SK-MEL-5 (cell line): ENCODE measurements around the gene HEATR5B. TPM values are rescaled to one million over a fixed set of nuclear protein-coding genes. Genes with fewer than 3 reads are reported as not detected.

Experiments
- DNase-seq: peaks from one replicate; pipeline ENCODE4 v3.0.0-alpha.2; 2016; ENCODE audit warnings: low read depth, low spot score
- in situ Hi-C: cut with HindIII; loops from 2 replicates; pipeline ENCODE4 v1.10.0; 2016; ENCODE audit warnings: low sequenced_read_pairs, high pct_unique_total_duplicates, low pct_unique_long_range_greater_than_20kb
- polyA plus RNA-seq, 2 experiments: library from polyadenylated mRNA; depleted of rRNA; stranded (reverse); fragments of >200 nt; gene quantifications; 2 replicates each; pipeline ENCODE4 v1.2.3, GENCODE V29; 2015
- total RNA-seq: library from RNA; depleted of rRNA; stranded (reverse); fragments of >200 nt; shearing (Covaris generic); gene quantifications from 2 replicates; pipeline ENCODE4 v1.2.3, GENCODE V29; 2014; rRNA removed

The HEATR5B gene
- total RNA-seq: 30.7 and 34.9 TPM in 2 replicates
- 15.4 and 23.7 TPM in 2 replicates for polyA plus RNA-seq (2015; cell fraction: cytosol; rRNA removed)
- 98.7 and 105 TPM in 2 replicates for polyA plus RNA-seq (2015; cell fraction: nucleus; rRNA removed)

DNA sequence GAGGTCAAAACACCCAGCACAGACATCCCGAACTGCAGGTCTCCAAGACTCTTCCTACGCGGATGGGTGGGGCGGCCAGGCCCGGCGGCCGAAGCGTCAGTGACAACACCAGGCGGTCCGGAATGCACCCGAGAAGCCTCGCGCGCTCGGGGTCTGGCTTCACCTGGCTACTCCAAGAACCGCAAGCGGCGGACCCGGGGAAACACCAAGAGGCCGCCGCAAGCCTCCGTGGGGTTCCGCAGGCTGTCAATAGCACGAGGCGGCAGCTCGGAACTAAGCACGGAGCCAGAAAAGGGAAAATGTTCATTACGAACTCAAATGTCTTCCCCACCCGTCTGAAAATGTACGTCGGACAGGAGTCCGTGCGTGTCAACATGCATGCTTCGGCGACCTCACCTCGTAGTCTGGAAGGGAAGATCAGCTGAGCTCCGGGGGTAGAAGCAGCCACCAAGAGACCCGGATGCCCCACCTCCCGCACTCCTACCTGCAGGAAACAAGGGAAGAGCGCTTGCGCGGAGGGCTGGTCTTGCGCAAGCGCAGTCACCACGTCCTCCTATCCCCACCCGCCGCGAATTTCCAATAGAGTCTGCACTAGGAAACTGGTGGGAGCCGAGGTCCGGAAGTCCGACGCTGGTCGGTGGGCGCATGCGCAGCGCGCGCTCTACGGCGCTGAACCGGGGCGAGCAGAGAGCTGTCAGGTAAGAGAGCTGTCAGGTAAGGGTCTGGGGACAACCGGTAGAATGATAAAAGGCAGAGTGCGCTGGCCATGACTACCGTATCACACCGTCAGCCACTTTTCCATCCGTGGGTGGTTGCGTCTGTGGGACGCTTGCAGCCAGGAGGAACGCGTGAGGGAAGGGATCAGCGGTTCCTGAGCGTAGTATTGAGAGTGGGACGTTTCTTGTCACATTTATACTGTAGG, at the start of gene HEATR5B, which contains the start of gene GPATCH11:
HEATR5B (minus strand) TSS at position 500 of the 922 bp plus-strand sequence. CDS start 958 bp downstream, outside the sequence.
GPATCH11 (plus strand) TSS at position 646 of the 922 bp plus-strand sequence. CDS start 3,864 bp downstream, outside the sequence.
- peak; percentile 98 for DNase-seq
- in situ Hi-C loops: no loop called here

DNA sequence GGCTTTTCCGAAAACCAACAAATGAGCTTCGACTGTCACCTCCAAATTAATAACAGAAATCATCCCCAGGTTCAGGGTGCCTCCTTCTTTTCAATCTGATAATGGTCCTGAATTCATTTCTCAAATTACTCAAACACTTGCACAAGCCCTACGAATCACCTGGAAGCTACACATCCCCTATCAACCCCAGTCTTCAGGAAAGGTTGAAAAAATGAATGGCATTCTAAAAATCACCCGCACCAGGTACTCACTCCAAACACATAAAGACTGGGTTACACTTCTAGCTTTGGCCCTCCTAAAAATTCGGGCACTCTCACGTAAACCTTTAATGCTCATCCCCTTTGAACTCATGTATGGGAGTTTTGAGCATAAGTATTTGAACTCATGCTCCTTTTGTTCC, 48.7 kb upstream of the HEATR5B start:
- no peak for DNase-seq
- in situ Hi-C loops: no loop called here

DNA sequence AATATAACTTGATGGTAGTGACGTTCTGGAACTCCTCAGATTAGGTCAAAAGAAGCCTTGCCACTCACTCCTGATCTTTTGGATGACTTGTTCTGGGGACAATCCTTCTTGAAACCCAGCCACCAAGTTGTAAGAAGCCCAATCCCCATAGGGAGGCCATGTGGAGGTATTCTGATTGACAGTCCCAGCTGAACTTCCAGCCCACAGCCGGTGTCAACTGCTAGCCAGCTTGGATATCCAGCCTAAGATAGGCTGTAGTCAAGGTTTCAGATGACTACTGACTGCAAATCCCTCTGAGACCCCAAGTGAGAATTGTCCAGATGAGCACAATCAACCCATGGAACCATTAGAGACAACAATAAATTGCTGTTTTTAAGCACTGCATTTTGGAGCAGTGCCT, 41.2 kb upstream of the HEATR5B start:
- no peak for DNase-seq
- in situ Hi-C loops: no loop called here

DNA sequence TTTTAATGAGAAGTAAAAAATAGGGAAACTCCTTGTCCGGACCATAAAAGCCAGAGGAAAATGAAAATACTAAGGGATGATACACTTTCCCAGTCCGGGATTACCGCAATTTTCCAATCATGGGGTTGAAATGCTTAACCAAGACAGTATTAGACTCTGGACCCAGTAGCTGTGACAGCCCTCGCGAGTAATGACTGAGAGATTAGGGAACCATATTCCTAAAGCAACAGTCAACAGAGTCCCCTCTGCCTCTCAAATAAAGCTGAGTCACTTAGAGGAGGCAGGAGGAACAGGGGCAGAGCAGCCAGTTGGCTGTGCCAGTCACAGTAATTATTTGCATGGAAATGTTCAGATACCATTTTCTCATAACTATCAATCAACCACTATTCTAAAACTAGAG, 35.0 kb upstream of the HEATR5B start:
- in situ Hi-C loops: no loop called here

DNA sequence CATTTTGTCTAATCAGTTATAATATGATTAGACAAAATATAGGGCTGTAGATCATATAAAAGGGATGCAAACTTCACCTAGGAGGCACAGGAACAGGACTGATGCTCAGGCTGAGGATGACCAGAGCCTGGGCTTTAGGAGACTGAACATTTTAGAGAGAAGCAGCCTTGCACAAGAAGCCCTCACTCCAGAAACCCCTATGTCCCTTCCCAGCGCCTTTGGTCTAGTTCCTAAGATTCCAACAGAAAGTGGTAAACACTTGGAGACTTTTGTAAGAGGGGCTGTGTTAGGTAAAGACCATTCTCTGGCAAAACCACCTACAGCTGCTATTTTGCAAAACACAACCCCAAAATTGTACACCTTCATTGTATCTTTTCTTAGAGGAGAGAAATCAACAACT, 33.4 kb upstream of the HEATR5B start:
- in situ Hi-C loops: no loop called here
- no peak for DNase-seq

More for the DNA sequence above, 35.0 kb upstream of the HEATR5B start:
- no peak for DNase-seq

DNA sequence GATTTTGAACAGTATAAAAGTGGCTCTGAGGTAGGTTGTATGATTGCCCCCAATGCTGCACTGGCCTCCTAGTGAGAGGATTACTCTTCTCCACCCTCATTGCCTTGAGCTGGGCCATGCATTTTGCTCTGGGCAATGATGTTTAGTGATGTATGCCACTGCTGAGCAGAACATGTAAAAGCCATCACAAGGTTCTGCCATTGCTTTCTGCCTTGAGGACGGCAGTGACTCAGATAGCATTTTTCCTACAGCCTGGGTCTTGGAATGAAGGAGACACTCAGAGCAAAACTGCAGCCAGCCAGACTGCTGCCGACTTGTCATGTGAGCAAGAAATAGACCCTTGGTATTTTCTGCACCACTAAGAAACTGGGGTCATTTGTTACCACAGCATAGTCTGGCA, 27.8 kb upstream of the HEATR5B start:
- DNase-seq: no peak
- in situ Hi-C loops: no loop called here

DNA sequence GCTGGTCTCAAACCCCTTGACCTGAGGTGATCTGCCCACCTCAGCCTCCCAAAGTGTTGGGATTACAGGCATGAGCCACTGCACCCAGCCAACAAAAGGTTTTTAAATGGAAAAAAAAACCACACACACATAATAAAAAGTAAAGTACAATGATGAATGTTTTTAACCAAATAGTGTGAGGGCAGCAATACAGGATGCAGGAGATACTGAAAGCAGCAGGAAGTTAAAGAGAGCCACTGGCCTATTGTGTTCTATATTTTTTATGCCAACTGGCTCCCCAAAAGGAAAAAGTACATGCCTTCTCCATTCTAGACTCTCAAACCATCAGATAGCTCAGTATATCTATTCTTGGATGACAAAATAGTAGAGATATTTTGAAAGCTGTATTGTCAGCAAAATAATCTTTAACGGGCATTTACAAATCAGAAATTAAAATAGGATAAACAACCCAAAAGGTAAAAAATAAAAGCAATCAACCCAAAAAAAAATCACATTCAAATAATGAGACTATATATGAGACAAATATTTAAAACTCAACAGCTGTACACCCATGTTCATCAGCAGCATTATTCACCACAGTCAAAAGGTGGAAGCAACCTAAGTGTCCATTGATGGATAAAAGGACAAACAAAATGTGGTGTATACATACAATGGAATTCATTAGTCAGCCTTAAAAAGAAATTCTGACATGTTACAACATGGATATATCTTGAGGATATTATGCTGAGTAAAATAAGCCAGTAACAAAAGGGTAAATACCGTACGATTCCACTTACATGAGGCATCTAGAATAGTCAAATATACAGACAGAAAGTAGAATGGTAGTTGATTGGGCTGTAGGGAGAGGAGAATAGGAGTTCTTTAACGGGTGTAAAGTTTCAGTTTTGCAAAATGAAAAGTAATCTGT, 26.4 kb upstream of the HEATR5B start:
- in situ Hi-C loops: no loop called here
- DNase-seq: no peak

DNA sequence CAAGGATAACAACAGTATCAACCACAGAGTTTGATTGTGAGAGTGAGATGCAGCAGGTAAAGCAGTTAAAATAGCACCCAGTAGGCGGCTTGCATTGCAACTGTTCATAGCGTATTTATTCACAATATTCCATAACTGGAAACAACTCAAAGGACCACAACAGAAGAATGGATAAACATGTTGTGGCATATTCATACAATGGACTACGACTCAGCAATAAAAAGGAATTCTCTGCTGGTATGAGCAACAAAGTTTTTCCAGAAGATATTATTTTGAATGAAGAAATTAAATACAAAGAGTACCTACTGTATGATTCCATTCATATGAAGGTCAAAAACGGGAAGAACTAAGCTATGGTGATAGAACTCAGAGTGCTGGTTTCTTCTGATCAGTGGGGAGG, 25.4 kb upstream of the HEATR5B start:
- in situ Hi-C loops: no loop called here
- DNase-seq: no peak

DNA sequence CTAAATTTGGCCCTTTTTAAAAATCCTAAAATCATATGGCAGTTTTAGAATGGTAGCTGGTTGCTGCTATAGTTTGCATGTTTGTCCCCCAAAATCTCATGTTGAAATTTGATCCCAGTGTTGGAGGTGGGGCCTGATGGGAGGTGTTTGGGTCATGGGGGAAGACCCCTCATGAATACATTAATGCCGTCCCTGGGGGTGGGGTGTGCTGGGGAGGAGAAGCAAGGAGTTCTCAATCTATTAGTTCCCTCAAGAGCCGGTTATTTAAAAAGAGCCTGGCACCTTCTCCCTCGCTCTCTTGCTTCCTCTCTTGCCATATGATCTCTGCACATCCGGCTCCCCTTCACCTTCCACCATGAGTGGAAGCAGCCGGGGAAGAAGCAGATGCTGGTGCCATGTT, 21.0 kb upstream of the HEATR5B start:
- in situ Hi-C loops: no loop called here
- no peak for DNase-seq

DNA sequence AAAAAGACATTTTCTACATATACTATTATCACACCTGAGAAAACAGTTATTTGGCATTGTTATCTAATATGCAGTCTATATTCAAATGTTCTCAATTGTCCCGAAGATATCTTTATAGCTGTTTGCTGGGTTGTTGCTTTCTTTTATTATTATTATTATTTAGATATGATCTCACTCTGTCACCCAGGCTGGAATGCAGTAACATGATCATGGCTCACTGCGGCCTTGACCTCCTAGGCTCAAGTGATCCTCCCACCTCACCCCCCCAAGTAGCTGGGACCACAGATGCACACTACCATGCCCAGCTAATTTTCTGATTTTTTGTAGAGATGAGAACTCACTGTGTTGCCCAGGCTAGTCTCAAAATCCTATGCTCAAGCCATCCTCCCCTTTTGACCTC, 20.0 kb upstream of the HEATR5B start:
- DNase-seq: no peak
- in situ Hi-C loops: no loop called here

DNA sequence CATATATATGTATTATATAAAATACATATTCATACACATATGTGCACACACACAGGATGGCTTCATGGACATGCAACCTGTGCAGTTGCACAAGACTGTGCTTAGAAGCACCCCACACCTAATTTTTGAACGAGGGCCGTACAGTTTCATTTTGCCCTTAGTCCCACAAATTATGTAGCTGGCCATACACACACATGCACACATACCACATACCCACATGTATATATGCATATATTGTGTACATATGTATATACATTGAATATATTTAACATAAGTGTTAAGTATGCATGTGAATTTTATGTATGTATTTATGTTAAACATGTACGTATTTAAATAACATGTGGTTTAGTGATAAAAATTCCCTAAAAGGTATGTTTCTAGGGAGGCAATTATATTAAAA, 18.4 kb upstream of the HEATR5B start:
- in situ Hi-C loops: no loop called here

DNA sequence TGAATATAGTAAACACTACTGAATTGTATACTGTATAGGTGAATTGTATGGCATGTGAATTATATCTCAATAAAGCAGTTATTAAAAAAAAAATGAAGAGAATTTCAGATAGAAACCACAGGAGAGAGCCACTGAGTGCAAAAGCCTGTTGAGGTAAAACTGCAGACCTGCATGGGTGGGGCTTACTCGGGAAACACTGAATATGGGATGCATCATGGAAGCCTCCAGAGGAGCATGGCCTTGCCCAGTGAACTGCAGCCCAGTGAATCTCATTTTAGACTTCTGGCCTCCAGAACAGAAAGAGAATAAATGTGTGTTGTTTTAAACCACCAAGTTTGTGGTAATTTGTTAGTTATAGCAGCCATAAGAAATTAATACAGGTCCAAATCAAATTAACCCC, 15.9 kb upstream of the HEATR5B start:
- in situ Hi-C loops: no loop called here
- no peak for DNase-seq

More for the DNA sequence above, 18.4 kb upstream of the HEATR5B start:
- no peak for DNase-seq

DNA sequence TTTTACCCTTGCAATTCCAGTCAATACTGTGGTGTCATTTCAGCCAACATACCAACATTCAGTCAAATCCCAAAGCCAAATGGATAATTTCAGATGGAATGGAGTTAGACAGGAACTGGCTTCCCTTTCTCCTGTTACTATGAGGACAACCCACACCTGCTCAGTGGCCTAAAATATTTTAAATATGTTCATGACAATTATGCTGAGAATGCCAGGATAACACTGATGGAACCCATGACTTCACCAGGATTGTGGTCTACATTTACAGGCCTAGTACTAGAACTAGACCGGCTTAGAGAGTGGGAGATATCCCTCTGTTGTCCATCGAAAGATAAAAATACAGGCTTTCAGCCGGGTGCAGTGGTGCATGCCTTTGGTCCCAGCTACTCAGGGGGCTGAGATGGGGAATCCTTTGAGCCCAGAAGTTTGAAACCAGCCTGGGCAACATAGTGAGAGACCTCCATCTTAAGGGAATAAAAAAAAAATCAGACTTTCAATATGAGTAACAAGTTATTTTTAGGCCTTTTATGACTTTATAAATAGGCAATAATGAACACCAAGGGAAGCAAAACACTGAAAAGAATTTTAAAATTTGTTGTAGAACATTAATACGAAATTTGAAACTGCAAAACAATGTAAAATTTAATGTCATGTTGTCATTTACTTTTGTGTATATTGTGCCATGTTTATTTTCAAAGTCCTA, 14.4 kb upstream of the HEATR5B start:
- in situ Hi-C loops: no loop called here
- no peak for DNase-seq

DNA sequence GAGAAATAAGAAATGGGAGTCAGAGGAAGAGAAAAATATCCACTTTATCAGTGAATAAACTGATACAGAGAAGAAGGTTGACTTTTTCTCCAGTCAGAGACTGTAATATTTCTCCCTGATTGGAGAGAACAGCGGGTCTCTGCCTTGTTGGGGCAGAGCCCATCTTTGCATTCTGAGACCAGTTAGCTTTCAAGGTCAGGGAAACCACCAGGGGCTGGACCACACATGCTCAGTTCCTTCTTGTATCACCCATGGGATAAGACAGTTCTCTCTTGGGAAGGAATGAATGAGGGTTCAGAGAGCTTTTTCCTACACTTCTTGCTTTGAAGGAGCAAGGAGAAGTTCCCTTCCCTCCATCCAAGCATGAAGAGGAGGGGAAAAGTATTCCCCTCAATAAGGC, 12.4 kb upstream of the HEATR5B start:
- in situ Hi-C loops: no loop called here
- no peak for DNase-seq

DNA sequence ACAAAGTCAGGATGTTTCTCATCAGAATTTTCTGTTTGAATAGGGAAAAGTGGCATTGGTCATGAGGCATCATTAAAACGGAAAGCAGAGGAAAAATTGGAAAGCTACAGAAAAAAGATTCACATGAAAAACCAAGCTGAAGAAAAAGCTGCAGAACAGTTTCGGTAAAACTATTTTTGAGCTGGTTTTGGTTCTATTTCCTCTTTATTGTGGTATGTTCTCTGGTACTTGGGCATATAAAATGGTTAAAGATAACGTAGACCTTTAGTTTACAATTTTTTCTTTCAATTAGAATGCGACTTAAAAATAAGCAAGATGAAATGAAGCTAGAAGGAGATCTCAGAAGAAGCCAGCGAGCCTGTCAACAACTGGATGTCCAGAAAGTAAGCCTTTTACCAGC, 7.7 kb upstream of the HEATR5B start:
- DNase-seq: no peak
- in situ Hi-C loops: no loop called here

DNA sequence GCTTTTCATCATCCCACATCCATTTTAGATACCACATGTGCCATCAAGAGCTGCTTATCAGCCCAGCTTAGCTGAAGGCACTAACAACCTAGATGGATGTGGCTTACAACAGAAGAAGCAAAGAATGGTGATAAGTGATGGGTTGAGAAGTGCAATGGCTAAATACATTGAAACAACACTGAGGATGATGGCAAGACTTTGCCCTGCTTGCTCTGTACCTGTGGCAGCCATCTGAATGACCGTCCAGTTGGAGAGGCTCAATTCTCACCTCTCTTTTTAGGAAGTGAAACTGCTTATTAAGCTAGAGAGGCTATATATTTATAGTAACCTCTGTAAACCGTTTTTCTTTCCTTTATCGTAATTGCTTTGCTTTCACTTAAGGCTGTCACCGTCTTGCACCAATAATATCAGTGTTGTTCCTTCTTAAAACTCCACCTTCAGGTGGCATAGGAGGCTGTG, 5.9 kb upstream of the HEATR5B start:
- DNase-seq: no peak
- in situ Hi-C loops: no loop called here

DNA sequence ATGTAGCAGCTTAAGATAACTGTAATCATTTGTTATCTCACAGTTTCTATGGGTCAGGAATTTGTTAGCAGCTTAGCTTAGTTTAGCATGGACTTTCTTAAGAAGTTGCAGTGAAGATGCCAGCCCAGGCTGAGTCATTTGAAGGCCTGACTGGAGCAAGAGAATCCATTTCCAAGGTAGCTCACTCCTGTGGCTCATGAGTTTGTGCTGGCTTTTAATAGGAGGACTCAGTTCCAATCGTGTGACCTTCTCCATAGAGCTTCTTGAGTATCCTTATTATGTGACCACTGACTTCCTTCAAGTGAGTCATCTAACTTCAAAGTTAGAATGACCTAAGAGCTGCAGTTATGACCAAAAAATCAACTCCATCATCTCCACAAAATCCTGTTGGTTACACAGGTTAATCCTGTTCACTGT, 1.6 kb upstream of the HEATR5B start:
- in situ Hi-C loops: no loop called here
- peak; percentile 38 for DNase-seq
